HepG2 (cell line): ENCODE measurements around the gene KISS1R. TPM values are rescaled to one million over a fixed set of nuclear protein-coding genes. Genes with fewer than 3 reads are reported as not detected.
A peak's percentile ranks its signal among the peaks of the same experiment; 100 is the strongest.

Source experiments
- ATAC-seq: fragments of 200-7000 bp; cut with Tn5 transposase; 3 replicates; pipeline ENCODE4 v1.9.1; 2020; ENCODE audit warnings: mild to moderate bottlenecking, moderate library complexity
- BruUV-seq: library from RNA; stranded (reverse); fragments of 400-500 nt; replicated peaks from 2 replicates; lab custom pipeline; 2021; lab: Mats Ljungman, UMichigan
- CTCF ChIA-PET: fragments of 300-600 bp; formaldehyde crosslinking; extraction: SDS; loops from one replicate; lab custom pipeline; 2021; ENCODE audit warnings: low total read pairs, inconsistent platforms, low intra/inter-chr PET ratio; lab: Yijun Ruan, JAX
- POLR2A ChIA-PET: fragments of 350-600 bp; sonication (Branson Sonifier 250); formaldehyde crosslinking; loops from one replicate; lab custom pipeline; 2020; ENCODE audit warnings: antibody characterized with exemption, inconsistent platforms; lab: Yijun Ruan, JAX
- DNase-seq: peaks from one replicate; pipeline ENCODE4 v3.0.0-alpha.2; 2015; ENCODE audit warnings: low spot score
- FAIRE-seq: peaks from 3 replicates; lab custom pipeline; 2011; peaks lifted over from hg19 to GRCh38; lab: Jason Lieb, UNC
- H2AFZ ChIP-seq: one replicate; pipeline ENCODE4 v1.6.1; 2011; ENCODE audit warnings: low read length, inconsistent platforms
- H3K27ac ChIP-seq: fragments of 300-600 bp; 3 replicates; pipeline ENCODE4 v1.8.0; 2011; ENCODE audit warnings: mixed run types, mild to moderate bottlenecking, mixed read lengths, low read length, inconsistent platforms; ENCODE audit not compliant: insufficient read depth; ENCODE audit errors: extremely low read length
- H3K27me3 ChIP-seq, 2 experiments: fragments of 200-600 bp in 1 of 2; 2 replicates in 1 of 2; 3 replicates in 1 of 2; pipeline versions ENCODE4 v1.6.0 to v1.8.0; 2011; ENCODE audit warnings: low read length in 2 of 2, mild to moderate bottlenecking in 2 of 2, moderate library complexity in 2 of 2, inconsistent platforms in 1 of 2; ENCODE audit not compliant: insufficient read depth in 2 of 2, control insufficient read depth in 1 of 2
- H3K36me3 ChIP-seq, 2 experiments: fragments of 200-600 bp in 1 of 2; replicated peaks in 1 of 2; 2 replicates in 1 of 2; 3 replicates in 1 of 2; pipeline versions ENCODE4 v1.5.1 to v1.8.0; 2011; ENCODE audit warnings: low read length in 2 of 2, inconsistent platforms in 1 of 2; ENCODE audit not compliant: insufficient read depth in 2 of 2, control insufficient read depth in 1 of 2
- H3K4me1 ChIP-seq: 2 replicates; pipeline ENCODE4 v1.5.1; 2012; ENCODE audit warnings: low read length, inconsistent platforms; ENCODE audit not compliant: insufficient read depth
- H3K4me2 ChIP-seq: 2 replicates; pipeline ENCODE4 v1.6.0; 2011; ENCODE audit warnings: low read depth, low read length, inconsistent platforms
- H3K4me3 ChIP-seq, 3 experiments: fragments of 200-600 bp in 1 of 3; sonication (generic), shearing (Covaris generic) in 1 of 3; replicated peaks in 1 of 3; 2 replicates each; pipeline ENCODE4 v1.5.1; 2011 to 2016; ENCODE audit warnings: low read length in 3 of 3, inconsistent platforms in 2 of 3, low read depth in 2 of 3, mild to moderate bottlenecking in 2 of 3, control low read depth in 1 of 3, mixed read lengths in 1 of 3; ENCODE audit not compliant: insufficient read depth in 1 of 3
- H3K79me2 ChIP-seq: one replicate; pipeline ENCODE4 v1.6.1; 2011; ENCODE audit warnings: low read length, inconsistent platforms; ENCODE audit not compliant: insufficient read depth
- H3K9ac ChIP-seq: 2 replicates; pipeline ENCODE4 v1.6.0; 2011; ENCODE audit warnings: mild to moderate bottlenecking, low read depth, low read length, inconsistent platforms; ENCODE audit not compliant: insufficient read depth
- H3K9me3 ChIP-seq: 2 replicates; pipeline ENCODE4 v1.5.1; 2012; ENCODE audit warnings: mild to moderate bottlenecking, low read length
- H4K20me1 ChIP-seq: 2 replicates; pipeline ENCODE4 v1.6.0; 2011; ENCODE audit warnings: inconsistent platforms, mild to moderate bottlenecking, low read length, moderate library complexity; ENCODE audit not compliant: insufficient read depth
- EZH2 ChIP-seq: conservative IDR thresholded peaks from 2 replicates; pipeline ENCODE4 v1.6.1; 2012; ENCODE audit warnings: mild to moderate bottlenecking, low read depth, low read length, moderate library complexity
- RBFOX2 ChIP-seq: fragments of 200-400 bp; formaldehyde crosslinking; IDR thresholded peaks from 2 replicates; pipeline ENCODE4 v1.6.1; 2017; ENCODE audit warnings: low read depth, mild to moderate bottlenecking, low read length
- SUZ12 ChIP-seq: fragments of 150-350 bp; IDR thresholded peaks from 2 replicates; pipeline ENCODE4 v1.6.1; 2014; ENCODE audit warnings: low read depth, low read length
- TEAD2 ChIP-seq: sonication (generic); formaldehyde crosslinking; IDR thresholded peaks from 2 replicates; pipeline ENCODE4 v1.9.0; 2021; ENCODE audit warnings: missing genetic modification reagents
- ZNF768 ChIP-seq: sonication (generic); formaldehyde crosslinking; IDR thresholded peaks from 2 replicates; pipeline ENCODE4 v1.4.0; 2020; ENCODE audit warnings: missing genetic modification reagents
- ZNF770 ChIP-seq: sonication (generic); formaldehyde crosslinking; IDR thresholded peaks from 2 replicates; pipeline ENCODE4 v1.5.0; 2020; ENCODE audit warnings: mild to moderate bottlenecking, missing genetic modification reagents
- WGBS: methylation state at CpG from one replicate; pipeline ENCODE4 v1.1.6; 2017; ENCODE audit warnings: low lambda C conversion rate; 5-methylcytosine and 5-hydroxymethylcytosine counted together
- in situ Hi-C: cut with HindIII; loops from 2 replicates; pipeline ENCODE4 v1.10.0; 2017; ENCODE audit warnings: low pct_unique_long_range_greater_than_20kb; ENCODE audit not compliant: extremely low pct_ligation_motif_present
- intact Hi-C: fragments of 100-400 bp; cut with micrococcal nuclease; formaldehyde crosslinking; loops from one replicate; pipeline ENCODE4 v1.10.0; 2022; ENCODE audit not compliant: unreplicated experiment
- polyA plus RNA-seq, 8 experiments: library from polyadenylated mRNA; depleted of rRNA in 3 of 8; stranded (reverse) in 7 of 8; unstranded in 1 of 8; fragments of >200 nt; fragmentation: Illumina TruSeq in 4 of 8; extraction: Trizol in 4 of 8; gene quantifications; 2 replicates each; pipeline versions ENCODE4 v1.2.1 to v1.2.3, GENCODE V29; 2011 to 2016; ENCODE audit warnings: low read depth in 4 of 8, missing spikeins in 1 of 8, mixed read lengths in 1 of 8; ENCODE audit not compliant: insufficient read depth in 1 of 8
- total RNA-seq, 5 experiments: library from RNA; depleted of rRNA; stranded (reverse); fragments of >200 nt; fragmentation: Illumina TruSeq; extraction: Trizol; gene quantifications; 2 replicates each; pipeline ENCODE4 v1.2.3, GENCODE V29; 2016; ENCODE audit warnings: low read depth in 1 of 5
- TF ChIP-seq, protein P1 (sequence below): sonication (generic); formaldehyde crosslinking; IDR thresholded peaks from 2 replicates; pipeline ENCODE4 v1.4.0; 2020; ENCODE audit warnings: missing genetic modification reagents, borderline replicate concordance

The KISS1R gene
- total and polyA plus RNA-seq, 2 of the 13 experiments (the other 11 are each of a cell fraction or from before 2014, with no cell fraction given): 1.1 to 10.2 TPM

DNA sequence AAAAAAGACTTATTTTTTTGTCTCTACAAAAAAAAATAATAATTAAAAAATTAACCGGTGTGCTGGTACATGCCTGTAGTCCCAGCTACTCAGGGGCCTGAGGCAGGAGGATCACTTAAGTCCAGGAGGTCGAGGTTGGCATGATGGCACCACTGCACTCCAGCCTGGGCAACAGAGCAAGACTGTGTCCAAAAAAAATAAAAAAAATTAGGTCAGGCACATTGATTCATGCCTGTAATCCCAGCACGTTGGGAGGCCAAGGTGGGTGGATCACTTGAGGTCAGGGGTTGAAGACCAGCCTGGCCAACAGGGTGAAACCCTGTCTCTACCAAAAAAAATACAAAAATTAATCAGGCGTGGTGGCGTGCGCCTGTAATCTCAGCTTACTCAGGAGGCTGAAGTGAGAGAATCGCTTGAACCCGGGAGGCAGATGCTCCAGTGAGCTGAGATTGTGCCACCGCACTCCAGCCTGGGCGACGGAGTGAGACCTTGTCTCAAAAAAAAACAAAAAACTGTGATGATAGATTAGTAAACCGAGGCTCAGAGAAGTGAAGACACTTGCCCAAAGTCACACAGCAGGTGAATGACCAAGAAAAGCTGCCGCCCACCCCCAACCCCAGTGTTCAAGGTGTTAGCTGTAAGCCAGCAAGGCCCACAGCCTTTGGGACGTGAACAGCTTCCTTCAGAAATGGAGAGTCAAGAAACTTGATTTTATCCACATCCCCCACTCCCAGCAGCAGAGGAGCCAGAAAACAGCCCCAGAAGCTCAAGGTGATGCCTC is 14.5 kb upstream of the KISS1R start:
- Histone ChIP-seq H3K4me3 (no peak overlapping the region), H3K4me2 (no peak overlapping the region), H2AFZ (no peak overlapping the region), H3K4me1 (no peaks in the 10 kb centered on the region), H4K20me1 (no peaks in the 10 kb centered on the region), H3K27me3 (no peaks in the 10 kb centered on the region), H3K9me3 (no peaks in the 10 kb centered on the region), H3K79me2 (peaks cover 4% of the 10 kb centered on the region), H3K27ac (no peak overlapping the region), H3K36me3 (peaks cover 7 to 11% of the 10 kb centered on the region in 2 experiments; a peak in 4 of 5 replicates), H3K9ac (no peak overlapping the region)
- ChIA-PET CTCF (no interaction called here), POLR2A (no interaction called here)
- 93% methylated on average over 14 of the region's 14 CpGs for WGBS
- intact Hi-C loops (no loop called here), in situ Hi-C loops (no loop called here)
- no peak for ATAC-seq
- BruUV-seq: no TSS peak
- TF ChIP-seq ZNF768 (CRISPR knock-in tag) (peak; percentile 85), TEAD2 (CRISPR knock-in tag) (no peak)
- TF ChIP-seq, protein P1, sequence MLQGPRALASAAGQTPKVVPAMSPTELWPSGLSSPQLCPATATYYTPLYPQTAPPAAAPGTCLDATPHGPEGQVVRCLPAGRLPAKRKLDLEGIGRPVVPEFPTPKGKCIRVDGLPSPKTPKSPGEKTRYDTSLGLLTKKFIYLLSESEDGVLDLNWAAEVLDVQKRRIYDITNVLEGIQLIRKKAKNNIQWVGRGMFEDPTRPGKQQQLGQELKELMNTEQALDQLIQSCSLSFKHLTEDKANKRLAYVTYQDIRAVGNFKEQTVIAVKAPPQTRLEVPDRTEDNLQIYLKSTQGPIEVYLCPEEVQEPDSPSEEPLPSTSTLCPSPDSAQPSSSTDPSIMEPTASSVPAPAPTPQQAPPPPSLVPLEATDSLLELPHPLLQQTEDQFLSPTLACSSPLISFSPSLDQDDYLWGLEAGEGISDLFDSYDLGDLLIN (CRISPR knock-in tag): no peak
- FAIRE-seq: no peak
- no peak for DNase-seq

- Histone ChIP-seq H3K9ac (no peak overlapping the region), H3K27me3 (no peaks in the 10 kb centered on the region), H3K36me3 (peaks cover 7 to 11% of the 10 kb centered on the region in 2 experiments; a peak in 4 of 5 replicates), H2AFZ (no peak overlapping the region), H4K20me1 (no peaks in the 10 kb centered on the region), H3K4me3 (no peak overlapping the region), H3K79me2 (peaks cover 4% of the 10 kb centered on the region), H3K27ac (no peak overlapping the region), H3K4me1 (no peaks in the 10 kb centered on the region), H3K4me2 (no peak overlapping the region), H3K9me3 (no peaks in the 10 kb centered on the region)
- TF ChIP-seq SUZ12 (no peak), RBFOX2 (0 out of 2 replicates have a peak, but pooled peaks have one; percentile 28), EZH2 (no peak), ZNF770 (CRISPR knock-in tag) (no peak)
- in situ Hi-C loops: no loop called here
- intact Hi-C loops: no loop called here
- no TSS peak for BruUV-seq
- 95% methylated on average over 31 of the region's 32 CpGs for WGBS
- no peak for ATAC-seq
- ChIA-PET POLR2A (no interaction called here), CTCF (no interaction called here)
- DNase-seq: no peak
- FAIRE-seq: no peak
Measured at GRCh38 chr19:903266-903797, 13.8 kb upstream of the KISS1R start.
